Ishikawa (cell line): ENCODE measurements around the gene ASTN1.

Source experiments
- CEBPB ChIP-seq: IDR thresholded peaks from 2 replicates; pipeline ENCODE4 v1.6.1; 2012
- EP300 ChIP-seq: IDR thresholded peaks from 2 replicates; pipeline ENCODE4 v1.6.1; 2012; ENCODE audit warnings: borderline replicate concordance
- FOXM1 ChIP-seq: IDR thresholded peaks from 2 replicates; pipeline ENCODE4 v1.6.1; 2012; ENCODE audit warnings: low read depth, borderline replicate concordance
- RAD21 ChIP-seq: IDR thresholded peaks from 2 replicates; pipeline ENCODE4 v1.6.1; 2012; ENCODE audit warnings: low read depth
- REST ChIP-seq: IDR thresholded peaks from 2 replicates; pipeline ENCODE4 v1.6.1; 2012; ENCODE audit warnings: low read depth, mild to moderate bottlenecking
- TAF1 ChIP-seq: IDR thresholded peaks from 2 replicates; pipeline ENCODE4 v1.6.1; 2012; ENCODE audit warnings: low read depth, mild to moderate bottlenecking

GRCh38 chr1:177091040-177091439 is 73.5 kb downstream of the ASTN1 start:
- TF ChIP-seq RAD21 (no peak), FOXM1 (no peak), EP300 (no peak), CEBPB (no peak), TAF1 (no peak), REST (no peak)
